Liver (tissue), 9 donors: ENCODE data around the gene PRCC. TPM values are rescaled to one million over a fixed set of nuclear protein-coding genes. Genes with fewer than 3 reads are reported as not detected.

Experiments used
- DNase-seq: peaks from one replicate; pipeline ENCODE4 v3.0.0-alpha.2; 2017; ENCODE audit warnings: low spot score
- H3K27ac ChIP-seq, 2 donors: one replicate each; pipeline ENCODE4 v1.7.0; 2013; ENCODE audit warnings: inconsistent platforms in 2 of 2, low read length in 2 of 2, control low read depth in 1 of 2, low read depth in 1 of 2, mild to moderate bottlenecking in 1 of 2
- H3K27me3 ChIP-seq, 4 donors: one replicate each; pipeline versions ENCODE4 v1.6.1 to v1.7.0; 2013; ENCODE audit warnings: low read length in 3 of 4, inconsistent platforms in 1 of 4, mild to moderate bottlenecking in 1 of 4, moderate library complexity in 1 of 4; ENCODE audit not compliant: control insufficient read depth in 4 of 4, insufficient read depth in 4 of 4
- H3K36me3 ChIP-seq, 4 donors: one replicate each; pipeline versions ENCODE4 v1.6.1 to v1.7.0; 2013; ENCODE audit warnings: low read length in 3 of 4, mild to moderate bottlenecking in 3 of 4, low read depth in 1 of 4, moderate library complexity in 1 of 4; ENCODE audit not compliant: control insufficient read depth in 4 of 4, insufficient read depth in 3 of 4
- H3K4me1 ChIP-seq, 4 donors: one replicate each; pipeline versions ENCODE4 v1.6.1 to v1.7.0; 2013; ENCODE audit warnings: low read length in 3 of 4, mild to moderate bottlenecking in 3 of 4, moderate library complexity in 1 of 4; ENCODE audit not compliant: control insufficient read depth in 4 of 4, insufficient read depth in 4 of 4
- H3K4me3 ChIP-seq, 3 donors: one replicate each; pipeline versions ENCODE4 v1.6.1 to v1.7.0; 2013; ENCODE audit warnings: low read length in 3 of 3, control low read depth in 1 of 3, low read depth in 1 of 3, mild to moderate bottlenecking in 1 of 3
- H3K9ac ChIP-seq, 2 donors: one replicate each; pipeline ENCODE4 v1.7.0; 2013; ENCODE audit warnings: low read length in 2 of 2, mild to moderate bottlenecking in 2 of 2, moderate library complexity in 2 of 2, control low read depth in 1 of 2, low read depth in 1 of 2
- H3K9me3 ChIP-seq, 4 donors: one replicate each; pipeline versions ENCODE4 v1.6.1 to v1.7.0; 2013; ENCODE audit warnings: low read length in 3 of 4; ENCODE audit not compliant: control insufficient read depth in 4 of 4
- ATF3 ChIP-seq: IDR thresholded peaks from 2 replicates; pipeline ENCODE4 v1.6.1; 2016; ENCODE audit warnings: antibody characterized with exemption
- CTCF ChIP-seq: fragments of 150-350 bp; IDR thresholded peaks from 2 replicates; pipeline ENCODE4 v1.5.1; 2017; ENCODE audit warnings: improper control_type of control experiment, low read depth, low read length; ENCODE audit not compliant: missing input control
- EGR1 ChIP-seq, 2 donors: IDR thresholded peaks; 2 replicates each; pipeline ENCODE4 v1.6.1; 2016 to 2018; ENCODE audit warnings: antibody characterized with exemption in 2 of 2, low read depth in 2 of 2
- FOXA1 ChIP-seq: IDR thresholded peaks from 2 replicates; pipeline ENCODE4 v1.6.1; 2016; ENCODE audit warnings: antibody characterized with exemption
- FOXA2 ChIP-seq: IDR thresholded peaks from 2 replicates; pipeline ENCODE4 v1.6.1; 2016; ENCODE audit warnings: antibody characterized with exemption
- GABPA ChIP-seq, 2 donors: IDR thresholded peaks in 1 of 2; conservative IDR thresholded peaks in 1 of 2; 2 replicates each; pipeline ENCODE4 v1.6.1; 2016; ENCODE audit warnings: antibody characterized with exemption in 2 of 2, mild to moderate bottlenecking in 1 of 2, moderate library complexity in 1 of 2
- HNF4A ChIP-seq, 2 donors: conservative IDR thresholded peaks; 2 replicates each; pipeline ENCODE4 v1.6.1; 2016; ENCODE audit warnings: antibody characterized with exemption in 2 of 2, mild to moderate bottlenecking in 2 of 2
- HNF4G ChIP-seq: IDR thresholded peaks from 2 replicates; pipeline ENCODE4 v1.6.1; 2016; ENCODE audit warnings: antibody characterized with exemption
- JUND ChIP-seq, 2 donors: IDR thresholded peaks; 2 replicates each; pipeline ENCODE4 v1.6.1; 2016; ENCODE audit warnings: antibody characterized with exemption in 2 of 2
- MAX ChIP-seq: IDR thresholded peaks from 2 replicates; pipeline ENCODE4 v1.6.1; 2016; ENCODE audit warnings: antibody characterized with exemption
- NR2F2 ChIP-seq: IDR thresholded peaks from 2 replicates; pipeline ENCODE4 v1.6.1; 2016; ENCODE audit warnings: antibody characterized with exemption
- RAD21 ChIP-seq, 2 donors: IDR thresholded peaks; 2 replicates each; pipeline ENCODE4 v1.6.1; 2016; ENCODE audit warnings: antibody characterized with exemption in 2 of 2, mild to moderate bottlenecking in 2 of 2
- REST ChIP-seq: IDR thresholded peaks from 2 replicates; pipeline ENCODE4 v1.6.1; 2016; ENCODE audit warnings: antibody characterized with exemption, mild to moderate bottlenecking
- RXRA ChIP-seq, 2 donors: IDR thresholded peaks; 2 replicates each; pipeline ENCODE4 v1.6.1; 2017 to 2018; ENCODE audit warnings: antibody characterized with exemption in 2 of 2, mild to moderate bottlenecking in 1 of 2
- SP1 ChIP-seq: IDR thresholded peaks from 2 replicates; pipeline ENCODE4 v1.6.1; 2018; ENCODE audit warnings: antibody characterized with exemption, mild to moderate bottlenecking
- TAF1 ChIP-seq: conservative IDR thresholded peaks from 2 replicates; pipeline ENCODE4 v1.6.1; 2016; ENCODE audit warnings: antibody characterized with exemption, mild to moderate bottlenecking
- YY1 ChIP-seq: IDR thresholded peaks from 2 replicates; pipeline ENCODE4 v1.6.1; 2016; ENCODE audit warnings: antibody characterized with exemption, mild to moderate bottlenecking
- ZBTB33 ChIP-seq: IDR thresholded peaks from 2 replicates; pipeline ENCODE4 v1.6.1; 2016; ENCODE audit warnings: antibody characterized with exemption
- WGBS: extraction: QIAGEN DNeasy Blood & Tissue Kit; methylation state at CpG from one replicate; pipeline ENCODE4 v1.1.7; 2013; 5-methylcytosine and 5-hydroxymethylcytosine counted together
- polyA plus RNA-seq, 2 donors: library from polyadenylated mRNA; stranded (reverse) in 1 of 2; unstranded in 1 of 2; fragments of 200-250 nt in 1 of 2; fragments of >200 nt in 1 of 2; fragmentation: Nextera tagmentation in 1 of 2; extraction: Ambion mirVana in 1 of 2; gene quantifications; one replicate each; pipeline versions ENCODE4 v1.2.1 to v1.2.3, GENCODE V29; 2013 to 2015
- total RNA-seq, 2 donors: library from RNA; depleted of rRNA; stranded (reverse); fragments of >200 nt; gene quantifications; one replicate each; pipeline ENCODE4 v1.2.3, GENCODE V29; 2014
- donor health status: healthy.
- donor health status: healthy.
- donor health status: healthy.
- donor health status: healthy.
- donor health status: healthy.

Gene PRCC
- total and polyA plus RNA-seq, 4 donors: 8.8 to 19.3 (median 14.3) TPM

- peaks cover 0 to 5% (median 0%) of the 10 kb centered on the region in 4 donors for H3K4me1 ChIP-seq
- H3K27ac ChIP-seq: no peak overlapping the region
- no peaks in the 10 kb centered on the region for H3K27me3 ChIP-seq
- TF ChIP-seq FOXA2: no peak
- TF ChIP-seq JUND (IDR thresholded peaks at IDR 0.05): no peak
- TF ChIP-seq YY1: no peak
- no peak for TF ChIP-seq HNF4A (conservative IDR thresholded peaks at IDR 0.05)
- no peak for TF ChIP-seq GABPA (IDR thresholded peaks at IDR 0.05 in 1 of 2, conservative IDR thresholded peaks at IDR 0.05 in 1 of 2)
- TF ChIP-seq ATF3: no peak
- TF ChIP-seq HNF4G: no peak
- no peak for TF ChIP-seq RXRA (IDR thresholded peaks at IDR 0.05)
- TF ChIP-seq FOXA1: no peak
- TF ChIP-seq MAX: no peak
- no peak for TF ChIP-seq RAD21 (IDR thresholded peaks at IDR 0.05)
- peaks cover 10 to 34% (median 30%) of the 10 kb centered on the region in 4 donors for H3K36me3 ChIP-seq
- H3K9me3 ChIP-seq: no peaks in the 10 kb centered on the region
- no peak for DNase-seq
- 95% methylated on average over 8 of the region's 8 CpGs for WGBS
- no peak overlapping the region for H3K9ac ChIP-seq
- no peak overlapping the region for H3K4me3 ChIP-seq
Measured at GRCh38 chr1:156802421-156802935, 35.1 kb downstream of the PRCC start.

- Histone ChIP-seq H3K9me3 (no peaks in the 10 kb centered on the region), H3K4me1 (peaks cover 0 to 5% (median 0%) of the 10 kb centered on the region in 4 donors), H3K36me3 (peaks cover 6 to 26% (median 24%) of the 10 kb centered on the region in 4 donors), H3K27me3 (no peaks in the 10 kb centered on the region), H3K4me3 (no peak overlapping the region), H3K27ac (no peak overlapping the region), H3K9ac (no peak overlapping the region)
- no peak for DNase-seq
- TF ChIP-seq TAF1 (no peak), ATF3 (no peak), CTCF (no peak), SP1 (no peak), HNF4G (no peak), FOXA1 (no peak), JUND (IDR thresholded peaks at IDR 0.05) (no peak), NR2F2 (no peak), REST (no peak), MAX (no peak), HNF4A (conservative IDR thresholded peaks at IDR 0.05) (no peak), FOXA2 (no peak), YY1 (no peak), GABPA (IDR thresholded peaks at IDR 0.05 in 1 of 2, conservative IDR thresholded peaks at IDR 0.05 in 1 of 2) (no peak), RAD21 (IDR thresholded peaks at IDR 0.05) (no peak), RXRA (IDR thresholded peaks at IDR 0.05) (no peak), EGR1 (IDR thresholded peaks at IDR 0.05; ENCODE audit: low read depth in 2 of 2) (no peak), ZBTB33 (no peak)
- WGBS: 91% methylated on average over 13 of the region's 13 CpGs
Measured at GRCh38 chr1:156803086-156803851, 35.9 kb downstream of the PRCC start.
